IMR-90 (cell line): ENCODE results near the gene MSI2. TPM values are rescaled to one million over a fixed set of nuclear protein-coding genes. Genes with fewer than 3 reads are reported as not detected.

Experiments
- ATAC-seq: fragments of 200-7000 bp; cut with Tn5 transposase; 2 replicates; pipeline ENCODE4 v1.9.1; 2020; ENCODE audit warnings: low read depth, mild to moderate bottlenecking, moderate library complexity
- BruUV-seq: library from RNA; stranded (reverse); fragments of 400-500 nt; replicated peaks from 2 replicates; lab custom pipeline; 2021; lab: Mats Ljungman, UMichigan
- CTCF ChIA-PET: fragments of 300-600 bp; formaldehyde crosslinking; extraction: SDS; loops from one replicate; lab custom pipeline; 2021; ENCODE audit warnings: antibody characterized with exemption; lab: Yijun Ruan, JAX
- POLR2A ChIA-PET: fragments of 300-600 bp; sonication (Branson Sonifier 250); formaldehyde crosslinking; loops from one replicate; lab custom pipeline; 2022; ENCODE audit warnings: antibody characterized with exemption; ENCODE audit not compliant: unreplicated experiment; lab: Charles Lee
- DNase-seq: peaks from one replicate; pipeline ENCODE4 v3.0.0; 2013
- H2AFZ ChIP-seq: replicated peaks from 2 replicates; pipeline ENCODE3; 2013; ENCODE audit warnings: low read length, mild to moderate bottlenecking; ENCODE audit not compliant: poor library complexity
- H2AK5ac ChIP-seq: 2 replicates; pipeline ENCODE4 v1.6.1; 2013; ENCODE audit warnings: low read depth, low read length, inconsistent platforms
- H2AK9ac ChIP-seq: replicated peaks from 2 replicates; pipeline ENCODE3; 2013; ENCODE audit warnings: mild to moderate bottlenecking, low read depth, low read length, moderate library complexity; ENCODE audit not compliant: poor library complexity
- H2BK120ac ChIP-seq: 2 replicates; pipeline ENCODE4 v1.6.1; 2013; ENCODE audit warnings: low read depth, low read length, inconsistent platforms
- H2BK15ac ChIP-seq: 3 replicates; pipeline ENCODE4 v1.6.1; 2013; ENCODE audit warnings: low read depth, low read length, inconsistent platforms
- H2BK20ac ChIP-seq: 2 replicates; pipeline ENCODE4 v1.6.1; 2013; ENCODE audit warnings: low read depth, mild to moderate bottlenecking, inconsistent platforms, low read length, moderate library complexity
- H2BK5ac ChIP-seq: 2 replicates; pipeline ENCODE4 v1.6.1; 2013; ENCODE audit warnings: mild to moderate bottlenecking, low read depth, low read length, inconsistent platforms; ENCODE audit not compliant: poor library complexity, severe bottlenecking
- H3K14ac ChIP-seq: replicated peaks from 2 replicates; pipeline ENCODE4 v1.6.1; 2013; ENCODE audit warnings: low read depth, low read length, inconsistent platforms
- H3K18ac ChIP-seq: 2 replicates; pipeline ENCODE4 v1.6.1; 2013; ENCODE audit warnings: low read depth, low read length, control low read depth
- H3K23ac ChIP-seq: 2 replicates; pipeline ENCODE4 v1.6.1; 2013; ENCODE audit warnings: low read depth, low read length, inconsistent platforms
- H3K27ac ChIP-seq: 2 replicates; pipeline ENCODE4 v1.5.1; 2013; ENCODE audit warnings: mild to moderate bottlenecking, control low read depth, low read length; ENCODE audit not compliant: insufficient read depth
- H3K27me3 ChIP-seq: 2 replicates; pipeline ENCODE4 v1.6.1; 2013; ENCODE audit warnings: low read length; ENCODE audit not compliant: control insufficient read depth, insufficient read depth
- H3K36me3 ChIP-seq: 2 replicates; pipeline ENCODE4 v1.6.1; 2013; ENCODE audit warnings: low read length, mixed read lengths; ENCODE audit not compliant: control insufficient read depth, insufficient read depth
- H3K4ac ChIP-seq: 2 replicates; pipeline ENCODE4 v1.6.1; 2013; ENCODE audit warnings: low read depth, low read length, inconsistent platforms
- H3K4me1 ChIP-seq: 2 replicates; pipeline ENCODE4 v1.6.1; 2013; ENCODE audit warnings: low read length, mixed read lengths; ENCODE audit not compliant: control insufficient read depth, insufficient read depth
- H3K4me2 ChIP-seq: 2 replicates; pipeline ENCODE4 v1.6.1; 2013; ENCODE audit warnings: low read depth, mild to moderate bottlenecking, control low read depth, low read length, moderate library complexity
- H3K4me3 ChIP-seq: 2 replicates; pipeline ENCODE4 v1.5.1; 2013; ENCODE audit warnings: low read depth, mild to moderate bottlenecking, control low read depth, low read length, moderate library complexity; ENCODE audit not compliant: insufficient read depth
- H3K56ac ChIP-seq: 2 replicates; pipeline ENCODE4 v1.6.1; 2013; ENCODE audit warnings: low read length, inconsistent platforms; ENCODE audit not compliant: insufficient read depth; ENCODE audit errors: extremely low read depth
- H3K79me1 ChIP-seq, 2 experiments: 2 replicates each; pipeline ENCODE4 v1.6.1; 2013; ENCODE audit warnings: low read length in 2 of 2, inconsistent platforms in 1 of 2, low read depth in 1 of 2
- H3K9ac ChIP-seq: 2 replicates; pipeline ENCODE4 v1.6.1; 2013; ENCODE audit warnings: low read depth, low read length, control low read depth
- H3K9me1 ChIP-seq: 2 replicates; pipeline ENCODE4 v1.6.1; 2013; ENCODE audit warnings: low read length, inconsistent platforms; ENCODE audit not compliant: insufficient read depth
- H3K9me3 ChIP-seq: 2 replicates; pipeline ENCODE4 v1.6.1; 2013; ENCODE audit warnings: low read length; ENCODE audit not compliant: control insufficient read depth, insufficient read depth
- H4K20me1 ChIP-seq: 2 replicates; pipeline ENCODE4 v1.6.1; 2013; ENCODE audit warnings: low read length, inconsistent platforms; ENCODE audit not compliant: insufficient read depth
- H4K5ac ChIP-seq: 2 replicates; pipeline ENCODE4 v1.6.1; 2013; ENCODE audit warnings: mild to moderate bottlenecking, low read depth, low read length, control low read depth
- H4K8ac ChIP-seq, 2 experiments: 2 replicates each; pipeline ENCODE4 v1.6.1; 2013; ENCODE audit warnings: low read depth in 2 of 2, low read length in 2 of 2, control low read depth in 1 of 2, inconsistent platforms in 1 of 2
- H4K91ac ChIP-seq: 2 replicates; pipeline ENCODE4 v1.6.1; 2013; ENCODE audit warnings: low read depth, low read length, inconsistent platforms; ENCODE audit not compliant: insufficient read depth
- BHLHE40 ChIP-seq: fragments of 150-350 bp; IDR thresholded peaks from 2 replicates; pipeline ENCODE4 v1.6.1; 2016; ENCODE audit warnings: mild to moderate bottlenecking, low read depth, low read length
- CEBPB ChIP-seq: IDR thresholded peaks from 2 replicates; pipeline ENCODE4 v1.6.1; 2012; ENCODE audit warnings: low read depth, low read length, improper control_type of control experiment
- CHD1 ChIP-seq: IDR thresholded peaks from 2 replicates; pipeline ENCODE4 v1.6.1; 2012; ENCODE audit warnings: low read depth, low read length, improper control_type of control experiment
- CTCF ChIP-seq: conservative IDR thresholded peaks from 2 replicates; pipeline ENCODE4 v1.5.1; 2012; ENCODE audit warnings: mild to moderate bottlenecking, low read depth, low read length, improper control_type of control experiment
- ELK1 ChIP-seq: fragments of 150-350 bp; IDR thresholded peaks from 2 replicates; pipeline ENCODE4 v1.6.1; 2016; ENCODE audit warnings: low read depth, mild to moderate bottlenecking, low read length, moderate library complexity, borderline replicate concordance
- FOS ChIP-seq: fragments of 150-350 bp; IDR thresholded peaks from 2 replicates; pipeline ENCODE4 v1.6.1; 2016; ENCODE audit warnings: low read depth, low read length
- MAFK ChIP-seq: IDR thresholded peaks from 2 replicates; pipeline ENCODE4 v1.6.1; 2012; ENCODE audit warnings: low read depth, low read length, improper control_type of control experiment
- MAZ ChIP-seq: IDR thresholded peaks from 2 replicates; pipeline ENCODE4 v1.6.1; 2012; ENCODE audit warnings: low read depth, mild to moderate bottlenecking, low read length, improper control_type of control experiment, moderate library complexity, borderline replicate concordance
- MXI1 ChIP-seq: IDR thresholded peaks from 2 replicates; pipeline ENCODE4 v1.6.1; 2012; ENCODE audit warnings: low read depth, mild to moderate bottlenecking, low read length, moderate library complexity, borderline replicate concordance
- NFE2L2 ChIP-seq: fragments of 150-350 bp; IDR thresholded peaks from 2 replicates; pipeline ENCODE4 v1.6.1; 2016; ENCODE audit warnings: low read depth, mild to moderate bottlenecking, low read length
- POLR2A ChIP-seq: IDR thresholded peaks from 2 replicates; pipeline ENCODE4 v1.6.1; 2012; ENCODE audit warnings: mild to moderate bottlenecking, low read depth, low read length
- RAD21 ChIP-seq: IDR thresholded peaks from 2 replicates; pipeline ENCODE4 v1.6.1; 2012; ENCODE audit warnings: low read length, improper control_type of control experiment
- RCOR1 ChIP-seq: IDR thresholded peaks from 2 replicates; pipeline ENCODE4 v1.6.1; 2012; ENCODE audit warnings: mild to moderate bottlenecking, low read length, improper control_type of control experiment; ENCODE audit not compliant: insufficient replicate concordance
- RFX5 ChIP-seq: IDR thresholded peaks from 2 replicates; pipeline ENCODE4 v1.8.0; 2012; ENCODE audit warnings: low read depth, mild to moderate bottlenecking, low read length, moderate library complexity
- SMC3 ChIP-seq: fragments of 150-350 bp; IDR thresholded peaks from 2 replicates; pipeline ENCODE4 v1.6.1; 2016; ENCODE audit warnings: low read depth, mild to moderate bottlenecking, antibody characterized with exemption, low read length, moderate library complexity
- USF2 ChIP-seq: fragments of 150-350 bp; IDR thresholded peaks from 2 replicates; pipeline ENCODE4 v1.6.1; 2017; ENCODE audit warnings: mild to moderate bottlenecking, antibody characterized with exemption, low read length, low read depth
- WGBS, 2 experiments: methylation state at CpG; one replicate each; pipeline versions ENCODE4 v1.1.5 to v1.1.7; 2013; ENCODE audit warnings: missing lambda C conversion rate in 2 of 2; ENCODE audit not compliant: insufficient read length in 1 of 2; ENCODE audit errors: extremely low coverage in 2 of 2; 5-methylcytosine and 5-hydroxymethylcytosine counted together
- dilution Hi-C: fragments of 300-500 bp; cut with HindIII; formaldehyde crosslinking; loops from one replicate; pipeline ENCODE4 v1.14.3; 2018; ENCODE audit warnings: low sequenced_read_pairs; ENCODE audit not compliant: unreplicated experiment
- in situ Hi-C: fragments of 300-500 bp; cut with MboI; formaldehyde crosslinking; loops from 3 replicates; pipeline ENCODE4 v1.14.3; 2019; ENCODE audit warnings: low sequenced_read_pairs, inconsistent platforms, mixed read lengths
- intact Hi-C: fragments of 100-400 bp; cut with micrococcal nuclease; formaldehyde crosslinking; loops from 2 replicates; pipeline ENCODE4 v1.10.0; 2022
- polyA plus RNA-seq, 3 experiments: library from polyadenylated mRNA; depleted of rRNA; stranded (reverse); fragments of >200 nt; gene quantifications; 2 replicates each; pipeline ENCODE4 v1.2.3, GENCODE V29; 2012; ENCODE audit warnings: low replicate concordance in 1 of 3
- total RNA-seq: library from RNA; depleted of rRNA; stranded (reverse); fragments of >200 nt; gene quantifications from 2 replicates; pipeline ENCODE4 v1.2.3, GENCODE V29; 2012

MSI2 gene
- total and polyA plus RNA-seq, 2 of the 4 experiments (the other 2 are of a cell fraction): 13.0 to 16.0 TPM

DNA sequence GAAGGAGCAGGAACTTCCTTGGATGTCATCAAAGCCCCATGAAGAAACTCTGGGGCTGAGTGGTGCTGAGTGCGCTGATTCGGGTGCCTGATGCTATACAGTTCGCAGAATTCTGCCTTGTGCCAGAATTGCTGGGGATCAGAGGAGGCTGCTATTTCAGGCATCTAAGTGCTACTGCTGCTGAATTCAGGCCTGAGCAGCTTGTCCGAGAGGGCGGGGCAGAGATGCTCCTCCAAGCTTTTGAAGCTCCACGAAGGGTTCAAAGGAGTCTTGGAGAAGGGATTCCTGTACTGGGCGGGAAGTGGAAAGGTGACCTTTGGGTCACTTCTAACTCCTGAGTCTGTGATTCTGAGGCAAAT lies 260.9 kb downstream of the MSI2 start:
- no peak overlapping the region; the same call in 1 of the 2 replicates for H2AK5ac ChIP-seq
- H4K20me1 ChIP-seq: no peaks in the 10 kb centered on the region
- intact Hi-C loops: loop anchor here (2.0 kb wide), 1 partner anchor 146 kb away; no protein-coding TSS in a partner anchor
- H3K9ac ChIP-seq: no peak overlapping the region
- peak overlapping the region; percentile 5; the same call in 1 of the 2 replicates for H3K18ac ChIP-seq
- H4K8ac ChIP-seq: peak overlapping the region in 1 of 2 experiments; percentile 49; a peak in 1 of 4 replicates
- no peak overlapping the region for H3K4me3 ChIP-seq
- H3K23ac ChIP-seq: no peak overlapping the region; the same call in 1 of the 2 replicates
- TF ChIP-seq MAFK: no peak
- no peak for TF ChIP-seq FOS
- TF ChIP-seq RCOR1: no peak
- no peak for TF ChIP-seq ELK1
- TF ChIP-seq CEBPB: no peak
- no peak for TF ChIP-seq SMC3
- no peak for TF ChIP-seq CTCF
- TF ChIP-seq RFX5: no peak
- no peak for TF ChIP-seq BHLHE40
- no peak for TF ChIP-seq MXI1
- no peak for TF ChIP-seq RAD21
- TF ChIP-seq NFE2L2: no peak
- TF ChIP-seq POLR2A: no peak
- TF ChIP-seq USF2: no peak
- no peak for TF ChIP-seq MAZ
- no peak for TF ChIP-seq CHD1
- in situ Hi-C loops: loop anchor here (5.0 kb wide), 1 partner anchor 275 kb away; no protein-coding TSS in a partner anchor
- no peaks in the 10 kb centered on the region for H3K9me3 ChIP-seq
- H2BK120ac ChIP-seq: peak overlapping the region; percentile 64; the same call in 1 of the 2 replicates
- no peak for ATAC-seq
- 71% methylated on average over 3 of the region's 7 CpGs; no CpG with 5 or more reads in 1 of the 2 experiments for WGBS, 2 experiments
- H3K27me3 ChIP-seq: no peaks in the 10 kb centered on the region
- H2BK5ac ChIP-seq: no peak overlapping the region
- peaks cover 0 to 10% of the 10 kb centered on the region in 2 experiments; a peak in 1 of 4 replicates for H3K79me1 ChIP-seq
- no peaks in the 10 kb centered on the region for H3K36me3 ChIP-seq
- CTCF ChIA-PET: interaction anchor here (1.6 kb wide), 1 partner anchor 81 kb away, joined by 3 read pairs; no protein-coding TSS in a partner anchor
- H3K4me1 ChIP-seq: peaks cover 17% of the 10 kb centered on the region
- dilution Hi-C loops: no loop called here
- no TSS peak for BruUV-seq
- H3K4me2 ChIP-seq: no peak overlapping the region
- peak overlapping the region; percentile 65; the same call in 1 of the 2 replicates for H3K14ac ChIP-seq
- H3K4ac ChIP-seq: peak overlapping the region; percentile 58
- POLR2A ChIA-PET: no interaction called here
- no peak overlapping the region for H3K56ac ChIP-seq
- peak overlapping the region; percentile 54 for H2BK20ac ChIP-seq
- no peak overlapping the region for H2AK9ac ChIP-seq
- DNase-seq: no peak
- H3K27ac ChIP-seq: peak overlapping the region; percentile 5; the same call in 1 of the 2 replicates
- 0 out of 3 replicates have a peak overlapping the region, but pooled peaks have one; percentile 28 for H2BK15ac ChIP-seq
- peak overlapping the region; percentile 50; the same call in 1 of the 2 replicates for H4K91ac ChIP-seq
- peaks cover 21% of the 10 kb centered on the region for H3K9me1 ChIP-seq
- no peak overlapping the region for H2AFZ ChIP-seq
- 0 out of 2 replicates have a peak overlapping the region, but pooled peaks have one; percentile 7 for H4K5ac ChIP-seq
